ENCODE measurements around the gene HYAL3.

DNA sequence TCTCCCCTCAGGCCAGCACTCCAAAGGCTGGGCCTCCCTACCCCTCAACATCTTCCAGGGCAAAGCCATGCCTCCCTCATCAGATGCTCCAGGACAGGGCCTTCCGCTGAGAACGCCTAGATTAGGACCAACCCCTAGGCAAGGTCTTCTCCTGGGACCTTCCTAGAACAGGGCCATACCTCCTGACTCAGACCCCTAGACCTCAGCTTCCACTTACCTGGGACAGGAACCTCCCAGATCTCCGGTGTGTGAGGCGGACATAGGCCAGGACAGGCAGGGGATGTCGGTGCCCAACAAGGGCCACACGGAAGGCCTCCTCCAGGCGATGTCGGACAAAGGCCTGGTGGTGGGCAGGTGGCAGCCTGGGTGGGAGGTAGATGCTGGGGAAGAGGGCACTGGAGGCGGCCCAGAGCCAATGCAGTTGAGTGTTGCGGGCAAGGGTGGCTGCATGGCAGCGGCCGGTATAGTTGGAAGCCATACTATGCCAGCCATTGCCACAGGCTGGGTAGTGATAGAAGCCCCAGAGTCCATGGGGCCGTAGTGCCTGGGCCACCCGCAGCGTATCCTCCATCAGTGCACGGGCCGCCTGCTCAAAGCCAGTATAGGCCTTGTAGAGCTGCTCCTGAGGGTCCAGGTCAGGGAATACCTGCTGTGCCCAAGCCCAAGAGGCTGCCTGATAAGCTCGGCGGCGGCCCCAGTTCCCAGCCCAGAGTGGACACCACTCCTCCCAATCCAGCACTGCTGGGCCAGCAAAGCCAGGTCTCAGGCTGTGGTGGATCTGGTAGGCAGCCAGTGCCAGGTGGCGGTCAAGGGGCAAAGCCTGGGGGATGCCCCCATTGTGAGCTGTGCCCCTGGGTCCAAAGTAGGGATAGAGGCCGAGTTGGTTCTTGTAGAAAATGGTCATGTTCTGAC lies 4.5 kb downstream of the HYAL3 start:
- TF ChIP-seq, protein P1, sequence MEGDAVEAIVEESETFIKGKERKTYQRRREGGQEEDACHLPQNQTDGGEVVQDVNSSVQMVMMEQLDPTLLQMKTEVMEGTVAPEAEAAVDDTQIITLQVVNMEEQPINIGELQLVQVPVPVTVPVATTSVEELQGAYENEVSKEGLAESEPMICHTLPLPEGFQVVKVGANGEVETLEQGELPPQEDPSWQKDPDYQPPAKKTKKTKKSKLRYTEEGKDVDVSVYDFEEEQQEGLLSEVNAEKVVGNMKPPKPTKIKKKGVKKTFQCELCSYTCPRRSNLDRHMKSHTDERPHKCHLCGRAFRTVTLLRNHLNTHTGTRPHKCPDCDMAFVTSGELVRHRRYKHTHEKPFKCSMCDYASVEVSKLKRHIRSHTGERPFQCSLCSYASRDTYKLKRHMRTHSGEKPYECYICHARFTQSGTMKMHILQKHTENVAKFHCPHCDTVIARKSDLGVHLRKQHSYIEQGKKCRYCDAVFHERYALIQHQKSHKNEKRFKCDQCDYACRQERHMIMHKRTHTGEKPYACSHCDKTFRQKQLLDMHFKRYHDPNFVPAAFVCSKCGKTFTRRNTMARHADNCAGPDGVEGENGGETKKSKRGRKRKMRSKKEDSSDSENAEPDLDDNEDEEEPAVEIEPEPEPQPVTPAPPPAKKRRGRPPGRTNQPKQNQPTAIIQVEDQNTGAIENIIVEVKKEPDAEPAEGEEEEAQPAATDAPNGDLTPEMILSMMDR (IDR thresholded peaks at IDR 0.05): no peak
- no peak for TF ChIP-seq POLR2A (IDR thresholded peaks at IDR 0.05)
- no peak for TF ChIP-seq POLR2AphosphoS5 (IDR thresholded peaks at IDR 0.05)

Measured in prostate gland (tissue), 2 donors.